KMS-11 (cell line): ENCODE measurements around the gene MUL1.

Source experiments
- H2AFZ ChIP-seq: fragments of 200-600 bp; sonication (generic); 2 replicates; pipeline ENCODE4 v1.6.1; 2016; ENCODE audit warnings: antibody characterized with exemption, mixed run types, low read depth
- H3K27ac ChIP-seq: fragments of 200-600 bp; sonication (generic); 2 replicates; pipeline ENCODE4 v1.6.1; 2016; ENCODE audit warnings: mild to moderate bottlenecking, mixed run types
- H3K27me3 ChIP-seq: fragments of 200-600 bp; sonication (generic); 2 replicates; pipeline ENCODE4 v1.6.1; 2017; ENCODE audit warnings: mild to moderate bottlenecking, low read depth, mixed run types, moderate library complexity; ENCODE audit not compliant: insufficient read depth
- H3K36me3 ChIP-seq: fragments of 200-600 bp; sonication (generic); 2 replicates; pipeline ENCODE4 v1.6.1; 2017; ENCODE audit warnings: mild to moderate bottlenecking, mixed run types; ENCODE audit not compliant: insufficient read depth
- H3K4me1 ChIP-seq: fragments of 200-600 bp; sonication (generic); 2 replicates; pipeline ENCODE4 v1.6.1; 2016; ENCODE audit warnings: mild to moderate bottlenecking, low read depth, mixed run types; ENCODE audit not compliant: poor library complexity, severe bottlenecking
- H3K4me2 ChIP-seq: fragments of 200-600 bp; sonication (generic); 2 replicates; pipeline ENCODE4 v1.7.0; 2016; ENCODE audit warnings: mild to moderate bottlenecking, mixed run types
- H3K4me3 ChIP-seq: fragments of 200-600 bp; sonication (generic); IDR thresholded peaks from 2 replicates; pipeline ENCODE4 v1.6.1; 2017; ENCODE audit warnings: low read depth, low read length, mixed read lengths; ENCODE audit not compliant: insufficient read depth
- H3K79me2 ChIP-seq: fragments of 200-600 bp; sonication (generic); 2 replicates; pipeline ENCODE4 v1.6.1; 2016; ENCODE audit warnings: low read depth, mixed run types; ENCODE audit not compliant: insufficient read depth
- H3K9ac ChIP-seq: fragments of 200-600 bp; sonication (generic); 2 replicates; pipeline ENCODE4 v1.6.1; 2016; ENCODE audit warnings: mild to moderate bottlenecking, mixed run types
- H4K20me1 ChIP-seq: fragments of 200-600 bp; sonication (generic); 2 replicates; pipeline ENCODE4 v1.6.1; 2016; ENCODE audit warnings: mild to moderate bottlenecking, mixed run types; ENCODE audit not compliant: insufficient read depth
- TF ChIP-seq, protein P1 (sequence below): fragments of 200-600 bp; sonication (generic); conservative IDR thresholded peaks from 2 replicates; pipeline ENCODE4 v1.6.1; 2017; ENCODE audit warnings: low read depth, mild to moderate bottlenecking, antibody characterized with exemption, low read length, moderate library complexity, mixed read lengths

The MUL1 gene

DNA sequence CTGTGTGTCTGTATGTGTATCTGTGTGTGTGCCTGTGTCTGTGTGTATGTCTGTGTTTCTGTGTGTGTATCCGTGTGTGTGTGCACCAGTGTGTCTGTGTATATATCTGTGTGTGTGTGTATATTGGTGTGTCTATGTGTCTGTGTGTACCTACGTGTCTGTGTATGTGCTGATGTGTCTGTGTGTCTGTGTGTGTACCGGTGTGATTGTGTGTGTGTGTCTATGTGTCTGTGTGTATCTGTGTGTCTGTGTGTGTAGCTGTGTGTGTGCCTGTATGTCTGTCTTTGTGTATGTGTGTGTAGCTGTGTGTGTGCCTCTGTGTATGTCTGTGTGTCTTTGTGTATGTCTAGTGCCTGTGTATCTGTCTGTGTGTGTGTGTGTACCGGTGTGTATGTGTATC lies 53.9 kb downstream of the MUL1 start:
- Histone ChIP-seq H3K27me3 (peaks cover 44% of the 10 kb centered on the region), H2AFZ (no peak overlapping the region), H3K36me3 (no peaks in the 10 kb centered on the region), H3K9ac (no peak overlapping the region), H4K20me1 (no peaks in the 10 kb centered on the region), H3K4me2 (no peak overlapping the region), H3K27ac (no peak overlapping the region), H3K4me3 (no peak overlapping the region), H3K4me1 (no peaks in the 10 kb centered on the region), H3K79me2 (no peaks in the 10 kb centered on the region)
- TF ChIP-seq, protein P1, sequence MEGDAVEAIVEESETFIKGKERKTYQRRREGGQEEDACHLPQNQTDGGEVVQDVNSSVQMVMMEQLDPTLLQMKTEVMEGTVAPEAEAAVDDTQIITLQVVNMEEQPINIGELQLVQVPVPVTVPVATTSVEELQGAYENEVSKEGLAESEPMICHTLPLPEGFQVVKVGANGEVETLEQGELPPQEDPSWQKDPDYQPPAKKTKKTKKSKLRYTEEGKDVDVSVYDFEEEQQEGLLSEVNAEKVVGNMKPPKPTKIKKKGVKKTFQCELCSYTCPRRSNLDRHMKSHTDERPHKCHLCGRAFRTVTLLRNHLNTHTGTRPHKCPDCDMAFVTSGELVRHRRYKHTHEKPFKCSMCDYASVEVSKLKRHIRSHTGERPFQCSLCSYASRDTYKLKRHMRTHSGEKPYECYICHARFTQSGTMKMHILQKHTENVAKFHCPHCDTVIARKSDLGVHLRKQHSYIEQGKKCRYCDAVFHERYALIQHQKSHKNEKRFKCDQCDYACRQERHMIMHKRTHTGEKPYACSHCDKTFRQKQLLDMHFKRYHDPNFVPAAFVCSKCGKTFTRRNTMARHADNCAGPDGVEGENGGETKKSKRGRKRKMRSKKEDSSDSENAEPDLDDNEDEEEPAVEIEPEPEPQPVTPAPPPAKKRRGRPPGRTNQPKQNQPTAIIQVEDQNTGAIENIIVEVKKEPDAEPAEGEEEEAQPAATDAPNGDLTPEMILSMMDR = no peak

DNA sequence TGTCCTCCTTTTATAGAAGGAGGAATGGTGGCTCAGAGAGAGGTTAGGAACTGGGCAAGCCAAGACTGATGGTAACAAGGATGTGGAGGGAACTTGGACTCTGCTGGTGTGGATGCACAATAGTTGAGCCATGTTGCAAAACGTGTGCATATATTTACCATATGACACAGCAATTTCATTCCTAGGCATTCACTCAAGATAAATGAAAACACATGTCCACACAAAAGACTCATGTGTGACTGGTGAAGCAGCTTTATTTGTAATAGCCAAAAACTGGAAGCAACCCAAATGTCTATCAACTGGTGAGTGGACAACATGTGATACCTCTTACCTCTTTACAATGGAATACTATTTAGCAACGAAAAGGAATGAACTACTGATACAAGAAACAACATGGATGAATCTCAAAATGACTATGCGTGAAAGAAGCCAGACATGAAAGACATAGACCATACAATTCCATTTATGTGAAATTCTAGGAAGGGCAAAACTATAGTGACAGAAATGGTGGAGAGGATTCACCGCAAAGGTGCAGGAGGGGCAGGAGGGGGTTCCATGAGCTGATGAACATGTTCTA lies 58.1 kb downstream of the MUL1 start:
- no peak overlapping the region for H3K27ac ChIP-seq
- TF ChIP-seq, protein P1 = no peak

More for the DNA sequence above, 58.1 kb downstream of the MUL1 start:
- no peaks in the 10 kb centered on the region for H3K79me2 ChIP-seq
- no peak overlapping the region for H2AFZ ChIP-seq
- H3K4me1 ChIP-seq = no peaks in the 10 kb centered on the region
- no peak overlapping the region for H3K4me3 ChIP-seq
- H4K20me1 ChIP-seq = no peaks in the 10 kb centered on the region
- no peak overlapping the region for H3K9ac ChIP-seq
- no peak overlapping the region for H3K4me2 ChIP-seq
- H3K27me3 ChIP-seq = peaks cover 38% of the 10 kb centered on the region; the same call in 1 of the 2 replicates
- no peaks in the 10 kb centered on the region for H3K36me3 ChIP-seq
